Activated naive CD8-positive, alpha-beta T cell treated with anti-CD3 and anti-CD28 coated beads for 36 hours (primary cell): ENCODE results near the gene CRYBG3. TPM values are rescaled to one million over a fixed set of nuclear protein-coding genes. Genes with fewer than 3 reads are reported as not detected.
"Not testable (repeated sequence)": the region's sequence is repeated elsewhere in the genome, so short reads cannot be mapped to it uniquely, and the experiment has no call there.

ENCODE experiments used
- DNase-seq: peaks from one replicate; pipeline ENCODE4 v3.0.0; 2021
- H3K27ac Mint-ChIP-seq: one replicate; pipeline ENCODE4 v1.8.0; 2022; ENCODE audit warnings: mild to moderate bottlenecking, moderate library complexity, mixed read lengths
- H3K27me3 Mint-ChIP-seq: one replicate; pipeline ENCODE4 v1.8.0; 2022; ENCODE audit warnings: mild to moderate bottlenecking, mixed read lengths
- H3K36me3 Mint-ChIP-seq: one replicate; pipeline ENCODE4 v1.8.0; 2021; ENCODE audit warnings: mild to moderate bottlenecking, mixed read lengths
- H3K4me1 Mint-ChIP-seq: one replicate; pipeline ENCODE4 v1.8.0; 2021; ENCODE audit warnings: mixed read lengths
- H3K4me3 Mint-ChIP-seq: one replicate; pipeline ENCODE4 v1.8.0; 2022; ENCODE audit warnings: mild to moderate bottlenecking, moderate library complexity, mixed read lengths
- H3K9me3 Mint-ChIP-seq: one replicate; pipeline ENCODE4 v1.8.0; 2022; ENCODE audit warnings: mixed read lengths
- total RNA-seq, 2 experiments: library from RNA; stranded (reverse); gene quantifications; one replicate each; pipeline ENCODE4 v1.2.3, GENCODE V29; 2021

The CRYBG3 gene
- total RNA-seq, 2 experiments from 2014 or later: 2.2 to 2.5 TPM

- DNase-seq: no peak
- Mint-ChIP-seq H3K4me3 (no peak overlapping the region), H3K4me1 (peaks cover 2% of the 10 kb centered on the region), H3K27ac (no peak overlapping the region), H3K9me3 (peaks cover 1% of the 10 kb centered on the region), H3K27me3 (no peaks in the 10 kb centered on the region), H3K36me3 (peaks cover 3% of the 10 kb centered on the region)
These were observed 79.8 kb downstream of the CRYBG3 start for GRCh38 chr3:97901313-97902248.

DNA sequence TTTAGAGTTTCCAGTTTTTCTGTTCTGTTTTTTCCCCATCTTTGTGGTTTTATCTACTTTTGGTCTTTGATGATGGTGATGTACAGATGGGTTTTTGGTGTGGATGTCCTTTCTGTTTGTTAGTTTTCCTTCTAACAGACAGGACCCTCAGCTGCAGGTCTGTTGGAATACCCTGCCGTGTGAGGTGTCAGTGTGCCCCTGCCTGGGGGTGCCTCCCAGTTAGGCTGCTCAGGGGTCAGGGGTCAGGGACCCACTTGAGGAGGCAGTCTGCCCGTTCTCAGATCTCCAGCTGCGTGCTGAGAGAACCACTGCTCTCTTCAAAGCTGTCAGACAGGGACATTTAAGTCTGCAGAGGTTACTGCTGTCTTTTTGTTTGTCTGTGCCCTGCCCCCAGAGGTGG is 88.0 kb downstream of the CRYBG3 start:
- H3K4me3 Mint-ChIP-seq, DNase-seq, H3K27me3 Mint-ChIP-seq, H3K9me3 Mint-ChIP-seq, H3K27ac Mint-ChIP-seq: not testable (repeated sequence)
- Mint-ChIP-seq H3K4me1 (peaks cover 14% of the 10 kb centered on the region), H3K36me3 (peaks cover 11% of the 10 kb centered on the region)

GRCh38 chr3:97910236-97910831 is 88.5 kb downstream of the CRYBG3 start:
- peaks cover 11% of the 10 kb centered on the region for H3K36me3 Mint-ChIP-seq
- H3K27ac Mint-ChIP-seq: peak overlapping the region; percentile 62
- H3K9me3 Mint-ChIP-seq, H3K27me3 Mint-ChIP-seq: not testable (repeated sequence)
- peak overlapping the region; percentile 45 for H3K4me3 Mint-ChIP-seq
- peak; percentile 3 for DNase-seq
- peaks cover 14% of the 10 kb centered on the region for H3K4me1 Mint-ChIP-seq

GRCh38 chr3:97910931-97911351 is 89.1 kb downstream of the CRYBG3 start:
- H3K4me1 Mint-ChIP-seq: peaks cover 14% of the 10 kb centered on the region
- peaks cover 3% of the 10 kb centered on the region for H3K9me3 Mint-ChIP-seq
- H3K27me3 Mint-ChIP-seq: no peaks in the 10 kb centered on the region
- peak overlapping the region; percentile 62 for H3K27ac Mint-ChIP-seq
- no peak overlapping the region for H3K4me3 Mint-ChIP-seq
- H3K36me3 Mint-ChIP-seq: peaks cover 11% of the 10 kb centered on the region
- no peak for DNase-seq

DNA sequence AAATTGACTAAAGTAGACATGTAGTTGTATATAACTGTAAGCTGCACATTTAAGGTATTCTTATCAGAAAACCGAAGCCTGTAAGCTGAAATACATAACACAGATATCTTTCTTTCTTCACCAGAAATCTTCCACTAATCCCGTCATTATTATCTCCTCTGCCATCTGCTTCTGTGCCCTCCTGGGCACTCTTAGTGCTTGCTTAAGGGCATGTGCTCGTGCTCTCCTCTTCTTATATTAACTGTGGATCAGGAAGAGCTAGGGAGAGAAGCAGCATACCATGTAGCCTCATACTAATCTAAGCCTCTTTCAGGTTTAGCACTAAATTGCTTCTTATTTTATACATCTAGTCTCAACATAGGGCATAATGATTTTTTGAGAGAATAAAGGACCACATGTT is 89.6 kb downstream of the CRYBG3 start:
- H3K4me3 Mint-ChIP-seq: no peak overlapping the region

GRCh38 chr3:97914388-97914787 is 92.6 kb downstream of the CRYBG3 start:
- no peaks in the 10 kb centered on the region for H3K9me3 Mint-ChIP-seq
- peaks cover 14% of the 10 kb centered on the region for H3K4me1 Mint-ChIP-seq
- no peaks in the 10 kb centered on the region for H3K27me3 Mint-ChIP-seq
- DNase-seq: no peak
- no peak overlapping the region for H3K4me3 Mint-ChIP-seq
- H3K27ac Mint-ChIP-seq: no peak overlapping the region
- peaks cover 10% of the 10 kb centered on the region for H3K36me3 Mint-ChIP-seq

More for the DNA sequence above, 89.6 kb downstream of the CRYBG3 start:
- DNase-seq: no peak
- peaks cover 11% of the 10 kb centered on the region for H3K36me3 Mint-ChIP-seq
- no peak overlapping the region for H3K27ac Mint-ChIP-seq
- H3K4me1 Mint-ChIP-seq: peaks cover 14% of the 10 kb centered on the region
- H3K9me3 Mint-ChIP-seq: peaks cover 3% of the 10 kb centered on the region
- H3K27me3 Mint-ChIP-seq: no peaks in the 10 kb centered on the region

GRCh38 chr3:97916576-97916975 is 94.8 kb downstream of the CRYBG3 start:
- DNase-seq: no peak
- Mint-ChIP-seq H3K36me3 (peaks cover 18% of the 10 kb centered on the region), H3K9me3 (no peaks in the 10 kb centered on the region), H3K4me3 (no peak overlapping the region), H3K27ac (no peak overlapping the region), H3K4me1 (no peaks in the 10 kb centered on the region), H3K27me3 (no peaks in the 10 kb centered on the region)

DNA sequence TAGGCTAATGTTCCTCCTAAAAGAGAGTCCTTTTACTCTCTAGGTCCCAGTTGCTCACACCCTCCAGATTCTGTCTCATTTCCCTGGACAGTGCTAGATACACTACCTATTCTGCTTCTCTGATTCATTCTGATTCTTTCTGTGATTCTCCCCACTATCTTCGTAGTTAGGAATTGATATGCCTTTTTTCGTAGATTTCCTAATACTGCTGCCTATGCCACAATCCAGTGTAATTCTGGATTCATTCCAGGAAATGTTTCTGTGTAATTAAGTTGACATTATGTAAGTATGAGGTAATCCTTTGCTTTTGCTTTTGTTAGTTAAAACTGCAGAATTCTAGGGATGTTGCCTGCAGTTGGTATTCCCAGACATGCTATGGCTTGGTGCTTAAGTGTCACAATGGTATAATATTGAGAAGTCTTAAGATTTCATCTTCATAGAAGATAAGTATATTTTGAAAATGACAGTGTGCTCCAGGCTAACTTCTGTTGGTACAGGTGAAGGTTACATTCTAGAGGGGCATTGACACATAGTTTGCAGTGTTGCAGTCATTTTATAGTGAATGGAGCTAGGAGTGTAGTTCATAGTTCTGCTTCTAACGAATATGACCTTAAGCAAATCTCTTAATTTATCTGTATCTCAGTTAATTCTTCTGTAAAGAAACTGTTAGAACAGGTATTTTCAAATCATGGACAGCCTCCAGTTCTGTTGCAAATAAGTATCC is 96.2 kb downstream of the CRYBG3 start:
- Mint-ChIP-seq H3K4me3 (no peak overlapping the region), H3K36me3 (peaks cover 21% of the 10 kb centered on the region), H3K27me3 (no peaks in the 10 kb centered on the region), H3K9me3 (no peaks in the 10 kb centered on the region), H3K27ac (no peak overlapping the region), H3K4me1 (no peaks in the 10 kb centered on the region)
- DNase-seq: no peak

GRCh38 chr3:97927704-97928103 is 105.9 kb downstream of the CRYBG3 start:
- H3K27ac Mint-ChIP-seq: no peak overlapping the region
- H3K4me1 Mint-ChIP-seq: no peaks in the 10 kb centered on the region
- H3K9me3 Mint-ChIP-seq: no peaks in the 10 kb centered on the region
- H3K4me3 Mint-ChIP-seq: no peak overlapping the region
- H3K27me3 Mint-ChIP-seq: no peaks in the 10 kb centered on the region
- H3K36me3 Mint-ChIP-seq: peaks cover 11% of the 10 kb centered on the region
- no peak for DNase-seq

GRCh38 chr3:97928986-97929385 is 107.2 kb downstream of the CRYBG3 start:
- no peak for DNase-seq
- H3K27me3 Mint-ChIP-seq: no peaks in the 10 kb centered on the region
- H3K4me1 Mint-ChIP-seq: no peaks in the 10 kb centered on the region
- H3K9me3 Mint-ChIP-seq: no peaks in the 10 kb centered on the region
- H3K4me3 Mint-ChIP-seq: no peak overlapping the region
- peaks cover 7% of the 10 kb centered on the region for H3K36me3 Mint-ChIP-seq
- no peak overlapping the region for H3K27ac Mint-ChIP-seq

- Mint-ChIP-seq H3K4me3 (no peak overlapping the region), H3K27ac (no peak overlapping the region), H3K9me3 (no peaks in the 10 kb centered on the region), H3K27me3 (no peaks in the 10 kb centered on the region), H3K4me1 (no peaks in the 10 kb centered on the region), H3K36me3 (peaks cover 7% of the 10 kb centered on the region)
- DNase-seq: no peak
These were observed 108.2 kb downstream of the CRYBG3 start for GRCh38 chr3:97930018-97930417.

DNA sequence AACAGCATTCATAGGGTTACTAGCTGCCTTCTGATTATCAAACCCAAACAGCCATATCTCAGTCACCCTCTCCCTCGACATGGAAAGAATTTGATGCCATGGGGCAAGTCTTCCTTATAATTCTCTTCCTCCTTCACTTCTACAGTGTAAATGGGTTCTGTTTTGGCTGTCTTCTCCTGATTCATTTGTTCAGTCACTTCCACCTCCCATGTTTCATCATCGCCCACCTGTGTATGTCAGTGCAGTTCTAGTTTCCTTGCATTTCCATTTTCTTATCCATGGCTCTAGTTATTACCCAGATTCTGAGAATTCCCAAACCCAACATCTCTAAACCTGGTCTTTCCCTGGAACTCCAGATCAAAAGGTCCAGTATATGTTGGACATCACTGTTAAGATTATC is 109.4 kb downstream of the CRYBG3 start:
- Mint-ChIP-seq H3K36me3 (peaks cover 8% of the 10 kb centered on the region), H3K27me3 (no peaks in the 10 kb centered on the region), H3K4me1 (peaks cover 4% of the 10 kb centered on the region), H3K4me3 (no peak overlapping the region), H3K27ac (no peak overlapping the region), H3K9me3 (no peaks in the 10 kb centered on the region)
- no peak for DNase-seq

DNA sequence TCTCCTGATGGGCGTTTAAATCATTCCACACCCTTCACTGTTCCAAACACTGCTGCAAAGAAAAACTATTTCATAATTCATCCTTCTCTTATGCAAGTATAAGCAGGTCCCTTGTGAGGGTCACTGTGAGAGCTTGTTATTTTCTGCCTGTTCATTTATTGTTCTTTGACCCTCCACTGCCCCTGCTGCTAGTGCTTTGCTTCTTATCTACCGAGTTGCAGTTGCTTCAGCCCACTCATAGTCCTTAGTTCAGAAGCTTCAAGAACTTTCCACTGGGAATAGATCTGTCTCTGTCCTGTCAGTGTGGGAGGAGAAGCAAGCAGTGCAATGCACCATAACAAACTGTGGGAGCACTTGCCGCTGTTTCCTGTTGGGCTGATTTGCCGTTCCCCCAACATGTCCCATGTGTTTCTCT is 110.6 kb downstream of the CRYBG3 start:
- DNase-seq: no peak
- peaks cover 8% of the 10 kb centered on the region for H3K36me3 Mint-ChIP-seq
- H3K9me3 Mint-ChIP-seq: no peaks in the 10 kb centered on the region
- no peak overlapping the region for H3K27ac Mint-ChIP-seq
- peaks cover 6% of the 10 kb centered on the region for H3K4me1 Mint-ChIP-seq
- no peaks in the 10 kb centered on the region for H3K27me3 Mint-ChIP-seq
- H3K4me3 Mint-ChIP-seq: no peak overlapping the region

DNA sequence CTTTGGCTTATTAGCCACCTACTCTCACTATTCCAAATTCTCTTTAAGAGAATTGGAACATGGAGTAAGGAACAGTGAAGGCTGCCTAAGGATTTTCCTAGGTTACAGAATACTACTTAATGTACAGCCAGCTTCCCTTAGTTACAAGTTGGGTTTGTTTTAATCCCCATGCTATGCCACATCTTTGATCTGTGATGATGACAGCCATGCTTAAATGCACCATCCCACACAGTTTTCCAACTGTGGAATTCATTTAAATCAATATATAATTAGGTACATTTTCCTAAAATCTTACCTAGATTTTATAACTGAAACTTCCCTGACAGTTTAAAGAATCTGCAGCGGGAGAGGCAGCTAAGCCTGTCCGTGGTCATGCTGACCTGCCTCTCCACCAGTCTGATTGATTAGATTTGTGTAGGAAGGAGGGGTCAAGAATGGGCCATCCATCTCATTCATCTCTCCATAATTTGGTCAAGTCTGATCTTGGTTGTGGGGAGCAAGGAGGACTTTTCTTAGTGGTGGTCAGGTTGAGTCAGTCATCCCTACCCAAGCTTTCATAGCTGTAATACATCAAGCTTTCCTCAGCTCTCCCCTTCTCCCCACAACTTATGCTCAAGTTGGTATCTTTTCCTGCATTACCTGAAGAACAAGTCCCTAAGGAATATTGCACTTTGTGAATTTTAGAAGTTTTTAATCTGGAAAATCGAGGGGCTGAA is 113.3 kb downstream of the CRYBG3 start:
- Mint-ChIP-seq H3K4me3 (no peak overlapping the region), H3K36me3 (peaks cover 17% of the 10 kb centered on the region), H3K27me3 (no peaks in the 10 kb centered on the region), H3K9me3 (no peaks in the 10 kb centered on the region), H3K27ac (no peak overlapping the region), H3K4me1 (peaks cover 8% of the 10 kb centered on the region)
- no peak for DNase-seq

DNA sequence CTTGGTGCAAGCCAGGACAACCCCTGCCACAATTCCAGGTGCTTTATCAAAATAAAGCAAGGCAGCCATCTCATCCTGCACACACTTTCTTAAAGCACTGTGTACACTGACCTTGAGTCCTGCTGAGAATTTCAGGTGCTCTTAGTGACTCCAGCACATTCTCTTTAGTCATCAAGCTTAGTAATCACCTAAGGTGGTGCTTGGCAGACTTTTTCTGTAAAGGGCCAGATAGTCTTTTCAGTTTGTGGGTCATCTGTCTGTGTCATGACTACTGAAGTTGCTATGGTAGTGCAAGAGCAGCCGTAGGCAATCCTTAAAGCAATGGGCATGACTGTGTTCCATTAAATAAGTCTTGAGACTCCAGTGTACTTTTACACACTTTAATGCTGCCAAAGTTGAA is 114.0 kb downstream of the CRYBG3 start:
- DNase-seq: no peak
- Mint-ChIP-seq H3K27me3 (no peaks in the 10 kb centered on the region), H3K4me3 (no peak overlapping the region), H3K4me1 (peaks cover 8% of the 10 kb centered on the region), H3K27ac (no peak overlapping the region), H3K9me3 (no peaks in the 10 kb centered on the region), H3K36me3 (peaks cover 16% of the 10 kb centered on the region)
